Left hindlimb (tissue), 1 donor: ENCODE measurements around the gene EXOC4.

ENCODE experiments used
- DNase-seq: peaks from one replicate; pipeline ENCODE4 v3.0.0-alpha.2; 2018

Gene EXOC4

DNA sequence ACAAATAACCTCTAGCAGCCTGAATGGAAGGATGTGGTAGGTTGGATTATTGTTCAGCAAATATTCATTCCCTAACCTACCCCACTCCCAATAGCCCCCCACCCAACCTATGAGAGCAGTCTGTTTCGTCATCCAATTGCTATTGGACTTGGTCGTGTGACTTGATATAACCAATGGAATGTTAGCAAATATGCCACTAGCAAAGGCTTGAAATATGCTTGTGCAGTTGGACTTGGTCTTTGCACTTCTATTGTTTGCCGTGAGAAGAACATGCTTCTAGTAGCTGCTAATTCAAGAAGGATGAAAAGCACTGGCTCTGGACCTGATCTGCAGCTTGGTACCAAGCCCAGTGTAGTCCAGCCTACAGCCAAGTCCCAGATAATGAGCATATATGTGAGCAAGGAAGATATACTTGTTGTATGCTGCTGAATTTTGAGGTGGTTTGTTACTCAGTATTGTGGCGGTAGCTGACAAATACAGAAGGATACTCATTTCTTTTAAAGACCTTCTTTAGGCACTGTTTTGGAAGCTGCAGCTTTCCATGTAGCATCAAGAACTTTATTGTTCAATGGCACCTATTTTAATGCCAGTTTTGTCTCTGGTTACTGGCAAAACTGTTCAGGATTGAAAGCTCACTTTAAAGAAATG lies 180.4 kb downstream of the EXOC4 start:
- no peak for DNase-seq

DNA sequence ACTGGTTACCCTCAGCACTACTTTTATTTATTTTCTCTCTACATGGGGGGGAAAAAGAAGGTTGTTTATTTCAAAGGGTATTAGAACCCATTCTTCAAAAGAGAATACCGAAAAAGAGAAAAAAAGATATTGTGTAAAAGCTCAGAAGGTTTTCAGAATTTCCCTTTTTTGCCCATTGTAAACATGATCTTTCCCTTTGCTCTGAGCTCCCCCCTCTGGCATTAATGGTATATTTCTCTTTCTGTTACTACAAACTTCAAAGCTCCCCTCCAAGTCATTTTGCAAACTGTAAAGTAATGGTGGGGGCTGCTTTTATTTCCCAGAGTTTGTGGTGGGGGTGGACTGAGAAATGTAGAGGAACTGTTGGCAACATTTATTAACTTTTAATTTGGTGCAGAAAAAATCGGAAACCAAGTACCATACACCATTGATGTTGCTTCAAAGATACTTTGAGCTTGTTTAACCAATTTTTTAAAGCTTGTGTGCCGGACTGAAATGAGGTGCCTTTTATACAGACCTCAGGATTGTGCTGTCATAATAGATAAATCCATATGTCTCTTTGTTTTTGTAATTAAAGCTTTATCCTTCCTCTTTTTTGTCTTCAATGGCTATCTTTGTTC lies 181.5 kb downstream of the EXOC4 start:
- DNase-seq, result no peak

- no peak for DNase-seq
Measured at GRCh38 chr7:133436014-133436428, 183.1 kb downstream of the EXOC4 start.

DNA sequence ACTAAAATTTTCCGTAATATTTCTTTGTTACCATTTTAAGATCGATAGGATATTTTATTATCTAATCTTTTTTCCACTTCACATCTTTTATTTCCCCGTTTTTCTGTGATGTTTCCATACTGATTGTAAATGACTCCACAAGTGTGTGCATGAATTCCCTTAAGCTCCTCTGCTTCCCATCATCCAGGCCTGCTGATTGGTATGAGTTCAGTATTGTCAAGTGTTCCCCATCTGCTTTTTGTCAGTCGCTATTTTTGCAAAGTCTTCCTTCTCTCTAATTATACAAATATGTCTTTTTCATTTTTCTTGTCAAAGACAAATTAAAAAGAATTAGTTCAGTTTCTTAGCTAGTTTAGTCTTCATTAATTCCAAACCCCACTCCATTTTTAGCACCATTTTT lies 184.7 kb downstream of the EXOC4 start:
- no peak for DNase-seq

- DNase-seq, result no peak
Measured at GRCh38 chr7:133442818-133443217, 189.9 kb downstream of the EXOC4 start.

DNA sequence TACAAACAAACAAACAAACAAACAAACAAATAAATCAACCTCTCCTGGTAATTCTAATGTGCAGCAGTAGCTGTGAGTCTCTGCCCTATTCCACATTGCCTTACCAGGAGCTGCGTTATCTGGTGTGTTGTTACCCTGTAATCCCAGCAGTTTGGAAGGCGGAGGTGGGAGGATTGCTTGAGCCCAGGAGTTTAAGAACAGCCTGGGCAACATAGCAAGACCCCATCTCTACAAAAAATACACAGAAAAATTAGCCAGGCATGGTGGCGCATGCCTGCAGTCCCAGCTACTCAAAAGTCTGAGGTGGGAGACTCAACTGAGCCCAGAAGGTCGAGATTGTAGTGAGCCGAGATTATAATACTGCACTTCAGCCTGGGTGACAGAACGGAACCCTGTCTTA lies 192.7 kb downstream of the EXOC4 start:
- DNase-seq, result no peak

GRCh38 chr7:133448012-133448411 lies 195.1 kb downstream of the EXOC4 start:
- DNase-seq, result no peak

DNA sequence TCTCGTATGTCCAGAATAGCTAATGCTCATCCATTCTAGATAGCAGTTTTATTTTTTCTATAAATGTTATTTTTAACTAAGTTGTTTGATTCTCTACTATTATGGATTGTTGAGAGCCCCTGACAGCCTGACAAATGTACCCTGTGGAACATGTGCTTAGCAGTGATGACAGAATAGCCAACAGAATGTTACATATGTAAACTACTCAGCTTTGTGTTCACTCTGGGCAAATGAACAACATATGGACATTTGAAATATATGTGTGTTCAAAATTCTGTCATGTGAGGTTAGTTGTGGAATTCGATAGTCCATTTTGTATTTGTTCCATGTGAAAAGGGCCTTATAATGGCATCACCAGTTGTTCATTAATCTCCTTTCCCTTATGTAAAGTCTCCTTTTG lies 199.7 kb downstream of the EXOC4 start:
- no peak for DNase-seq

DNA sequence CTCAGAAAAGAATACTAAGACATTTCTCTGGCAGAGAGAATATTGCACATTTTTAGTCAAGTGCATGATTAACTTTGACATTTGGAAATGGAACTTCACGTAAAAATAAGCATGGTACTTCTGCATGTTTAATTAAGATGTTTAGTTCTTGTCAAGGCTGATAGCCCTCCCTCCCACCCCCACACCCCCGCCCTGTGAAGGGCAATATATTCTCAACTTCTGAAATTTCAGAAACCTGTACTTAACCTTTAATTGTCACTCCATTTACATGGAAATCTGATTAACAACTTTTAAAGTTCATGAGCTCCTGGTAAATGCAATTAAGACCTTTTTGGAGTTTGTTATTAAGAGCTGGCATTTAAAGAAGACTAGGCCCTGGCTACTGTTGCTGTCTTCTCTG lies 205.8 kb downstream of the EXOC4 start:
- no peak for DNase-seq

DNA sequence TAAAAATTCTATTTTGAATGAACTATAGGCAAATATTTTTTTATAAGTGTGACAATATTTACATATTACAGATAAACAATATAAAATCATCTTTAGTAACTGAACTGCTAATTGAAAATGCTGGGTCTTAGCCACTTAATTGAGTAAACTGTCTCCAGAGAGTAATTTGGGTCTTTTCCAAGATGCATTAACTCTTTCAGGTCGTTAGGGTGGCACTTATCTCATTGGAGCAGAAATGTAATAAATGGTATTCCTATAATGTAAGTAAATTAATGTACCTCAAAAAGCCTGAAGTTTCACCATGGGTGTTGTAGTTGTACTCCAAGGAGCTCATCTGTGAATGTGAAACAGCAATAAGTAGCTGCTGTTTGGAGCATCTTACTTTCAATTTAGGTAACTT lies 208.5 kb downstream of the EXOC4 start:
- DNase-seq, result no peak

DNA sequence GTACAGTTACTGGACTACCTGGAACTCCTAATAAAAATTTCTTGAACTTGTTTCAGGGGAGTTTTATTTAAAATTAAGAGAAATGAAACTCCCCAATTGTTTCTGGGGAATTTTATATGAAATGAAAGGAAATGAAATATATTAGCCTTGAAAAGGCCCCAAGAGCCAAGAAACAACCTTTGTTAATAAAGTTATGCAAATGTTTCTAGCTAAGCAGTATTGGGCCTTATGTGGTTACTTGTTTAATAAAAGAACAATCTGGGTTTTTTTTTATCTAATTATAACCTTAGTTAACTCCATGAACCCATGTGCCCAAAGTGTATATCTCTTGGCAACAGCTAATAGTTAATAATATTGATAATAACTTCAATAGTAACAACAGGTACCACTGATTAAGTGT lies 222.8 kb downstream of the EXOC4 start:
- no peak for DNase-seq

GRCh38 chr7:133477791-133478190 lies 224.9 kb downstream of the EXOC4 start:
- DNase-seq, result no peak

- DNase-seq, result no peak
Measured at GRCh38 chr7:133478591-133479135, 225.8 kb downstream of the EXOC4 start.

- DNase-seq, result no peak
Measured at GRCh38 chr7:133479456-133480065, 226.7 kb downstream of the EXOC4 start.

- no peak for DNase-seq
Measured at GRCh38 chr7:133480868-133481267, 228.0 kb downstream of the EXOC4 start.

DNA sequence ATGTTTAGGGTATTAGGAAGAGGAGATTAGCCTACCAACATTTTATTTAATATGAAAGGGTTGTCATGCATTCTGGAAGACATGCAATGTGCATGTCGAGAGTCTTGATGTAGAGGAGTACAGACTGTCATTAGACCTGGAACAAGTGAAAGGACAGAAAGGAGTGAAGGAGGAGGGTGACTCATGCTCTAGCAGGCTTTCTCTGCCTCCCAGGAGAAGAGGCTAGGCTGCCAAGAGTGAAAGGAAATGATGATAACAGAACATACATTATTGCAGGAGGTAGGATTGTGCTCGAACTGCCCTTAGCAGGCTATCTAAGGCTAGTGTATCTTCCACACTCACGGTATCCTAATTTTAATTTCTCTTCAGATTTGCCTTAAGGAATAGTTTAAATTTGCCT lies 228.8 kb downstream of the EXOC4 start:
- DNase-seq, result no peak

GRCh38 chr7:133482599-133482998 lies 229.7 kb downstream of the EXOC4 start:
- no peak for DNase-seq

GRCh38 chr7:133484086-133484485 lies 231.2 kb downstream of the EXOC4 start:
- no peak for DNase-seq

GRCh38 chr7:133489906-133490305 lies 237.0 kb downstream of the EXOC4 start:
- no peak for DNase-seq

GRCh38 chr7:133491201-133491691 lies 238.4 kb downstream of the EXOC4 start:
- DNase-seq, result no peak

GRCh38 chr7:133491846-133492652 lies 239.2 kb downstream of the EXOC4 start:
- no peak for DNase-seq

DNA sequence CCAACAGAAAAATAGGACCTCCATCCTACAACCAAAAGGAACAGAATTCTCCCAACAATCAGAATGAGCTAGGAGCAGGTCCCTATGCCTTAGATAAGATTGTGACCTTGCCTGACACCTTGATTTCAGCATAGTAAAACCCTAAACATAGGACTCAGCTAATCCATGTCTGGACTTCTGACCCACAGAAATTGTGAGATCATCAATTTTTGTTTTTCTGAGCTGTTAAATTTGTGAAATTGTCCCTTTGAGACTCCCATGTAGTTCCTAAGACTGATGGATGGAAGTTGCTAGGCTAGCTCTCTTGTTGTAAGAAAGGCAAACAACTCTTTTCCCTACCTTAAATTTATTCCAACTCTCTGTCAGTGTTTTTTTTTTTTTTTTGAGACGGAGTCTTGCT lies 244.2 kb downstream of the EXOC4 start:
- DNase-seq, result no peak

- no peak for DNase-seq
Measured at GRCh38 chr7:133501771-133502170, 248.9 kb downstream of the EXOC4 start.
